Neural progenitor cell (in vitro differentiated cells): ENCODE measurements around the gene CLASRP.

Experiments
- CTCF ChIP-seq: fragments of 200-600 bp; sonication (generic); IDR thresholded peaks from 2 replicates; pipeline ENCODE4 v1.5.1; 2017; ENCODE audit warnings: antibody characterized with exemption, mild to moderate bottlenecking
- EZH2 ChIP-seq: fragments of 200-600 bp; sonication (generic); IDR thresholded peaks from 2 replicates; pipeline ENCODE4 v1.6.1; 2017; ENCODE audit warnings: antibody characterized with exemption, mild to moderate bottlenecking, moderate library complexity
- EZH2phosphoT487 ChIP-seq: fragments of 200-600 bp; sonication (generic); IDR thresholded peaks from 2 replicates; pipeline ENCODE4 v1.6.1; 2017; ENCODE audit warnings: antibody characterized with exemption

- TF ChIP-seq CTCF = no peak
- no peak for TF ChIP-seq EZH2
- no peak for TF ChIP-seq EZH2phosphoT487
Measured at GRCh38 chr19:45068041-45068440, 29.2 kb downstream of the CLASRP start.
